ENCODE measurements around the gene EFNB3.

The EFNB3 gene

DNA sequence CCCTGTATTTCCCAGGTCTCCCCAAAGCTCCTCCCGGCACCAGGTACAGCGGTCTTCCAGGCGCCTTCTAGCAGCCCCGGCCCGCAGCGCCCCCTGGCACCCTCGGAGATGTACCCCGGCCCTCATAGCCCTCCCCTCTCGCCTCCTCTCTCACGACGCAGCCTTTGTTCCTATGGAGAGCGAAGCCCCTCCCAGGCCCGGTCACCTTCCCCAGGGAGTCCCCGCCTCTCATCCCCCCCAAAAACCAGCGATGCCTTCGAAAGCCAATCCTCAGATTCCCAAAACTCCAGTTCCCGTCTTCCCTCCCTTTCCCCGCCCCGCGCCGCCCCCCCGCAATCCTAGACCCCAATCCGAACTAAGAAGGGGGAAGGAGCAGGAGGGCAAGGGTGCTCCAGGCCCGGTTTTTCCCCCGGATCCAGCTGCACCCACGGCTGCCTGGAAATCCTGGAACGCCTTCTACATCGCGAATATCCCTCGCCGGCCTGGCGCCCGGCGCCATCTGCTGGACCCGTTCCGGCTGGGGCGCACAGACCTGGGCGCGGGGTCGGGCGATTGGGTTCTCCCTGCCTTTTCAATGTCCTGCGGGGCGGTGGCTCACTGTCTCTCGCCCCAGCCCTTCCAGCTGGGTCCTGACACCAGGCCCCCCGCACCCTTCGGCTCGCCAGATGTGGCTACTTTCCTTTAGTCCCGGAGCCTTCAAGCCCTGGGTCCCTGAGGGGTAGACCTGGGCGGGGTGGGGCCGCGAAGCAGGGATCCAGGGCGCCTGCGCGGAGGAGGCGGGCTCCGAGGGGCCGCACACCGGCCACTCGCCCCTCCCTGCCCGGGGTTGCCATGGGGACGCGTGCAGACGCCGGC lies 12.1 kb downstream of the EFNB3 start, which contains the start of gene DNAH2:
DNAH2 (plus strand) TSS at position 844 of the 855 bp plus-strand sequence. CDS start 1,991 bp downstream, outside the sequence.
- DNase-seq (ENCODE audit: low spot score) = peak; percentile 91
- no peak for FAIRE-seq

DNA sequence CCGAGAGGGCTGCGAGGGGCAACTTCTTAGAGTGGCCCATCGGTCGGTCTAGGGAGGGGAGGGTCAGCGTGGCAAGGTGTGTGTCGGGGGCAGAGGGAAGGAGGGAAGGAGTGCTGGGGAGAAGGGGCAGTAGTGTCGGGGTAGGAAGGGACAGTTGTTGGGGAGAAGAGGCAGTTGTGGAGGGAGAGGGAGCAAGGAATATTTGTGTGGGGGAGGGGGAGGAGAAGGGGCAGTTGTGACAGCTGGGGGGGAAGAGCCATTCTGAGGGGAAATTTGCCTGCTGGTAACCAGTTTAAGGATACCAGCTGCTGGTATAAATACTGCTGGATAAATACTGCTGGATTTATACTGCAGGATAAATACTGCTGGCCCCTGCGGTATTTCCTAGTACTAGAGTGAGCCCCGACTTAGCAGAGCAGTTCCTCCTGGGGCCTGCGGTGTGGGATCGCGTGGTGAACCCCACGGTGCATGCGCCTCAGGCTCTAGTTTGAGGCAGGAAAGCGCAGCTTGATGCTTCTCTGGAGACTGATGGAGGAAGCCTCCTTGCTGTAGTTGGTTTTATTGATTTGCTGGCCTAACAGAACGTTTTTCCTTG lies 12.9 kb downstream of the EFNB3 start:
- DNase-seq (ENCODE audit: low spot score) (no peak), FAIRE-seq (no peak)

DNA sequence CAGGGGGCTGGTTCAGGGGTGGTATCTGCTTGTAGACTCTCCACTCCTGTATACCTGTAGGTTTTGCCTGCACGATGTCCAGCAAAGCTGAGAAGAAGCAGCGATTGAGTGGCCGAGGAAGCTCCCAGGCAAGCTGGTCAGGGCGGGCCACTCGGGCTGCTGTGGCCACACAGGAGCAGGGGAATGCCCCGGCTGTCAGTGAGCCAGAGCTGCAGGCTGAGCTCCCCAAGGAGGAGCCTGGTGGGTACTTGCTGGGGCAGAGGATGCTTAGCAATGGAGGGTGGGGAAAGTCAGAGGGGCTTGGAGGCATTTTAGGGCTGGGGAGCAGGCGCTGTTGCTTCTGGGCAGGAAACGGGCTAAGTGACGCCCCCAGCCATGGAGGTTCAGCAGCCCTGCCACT lies 14.7 kb downstream of the EFNB3 start:
- FAIRE-seq (no peak), DNase-seq (ENCODE audit: low spot score) (no peak)

DNA sequence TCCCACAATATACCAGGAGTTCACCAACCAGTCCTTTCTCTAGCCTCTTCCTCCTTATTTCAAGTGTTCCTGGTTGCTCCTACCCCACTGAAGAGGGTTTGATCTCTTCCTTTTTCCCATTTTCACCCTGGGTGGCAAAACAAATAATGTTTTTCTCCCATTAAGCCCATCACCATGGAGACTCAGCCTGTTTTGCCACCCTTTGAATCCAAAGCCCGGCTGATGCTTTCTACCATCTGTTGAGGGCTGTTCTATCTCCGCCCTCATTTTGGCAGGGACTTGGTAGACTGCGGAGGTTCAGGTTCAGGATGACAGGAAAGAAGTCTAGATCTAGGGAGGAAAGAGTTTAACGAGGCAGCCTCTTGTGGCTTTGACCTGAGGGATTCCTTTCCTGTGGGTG lies 15.1 kb downstream of the EFNB3 start:
- no peak for DNase-seq (ENCODE audit: low spot score)
- no peak for FAIRE-seq

DNA sequence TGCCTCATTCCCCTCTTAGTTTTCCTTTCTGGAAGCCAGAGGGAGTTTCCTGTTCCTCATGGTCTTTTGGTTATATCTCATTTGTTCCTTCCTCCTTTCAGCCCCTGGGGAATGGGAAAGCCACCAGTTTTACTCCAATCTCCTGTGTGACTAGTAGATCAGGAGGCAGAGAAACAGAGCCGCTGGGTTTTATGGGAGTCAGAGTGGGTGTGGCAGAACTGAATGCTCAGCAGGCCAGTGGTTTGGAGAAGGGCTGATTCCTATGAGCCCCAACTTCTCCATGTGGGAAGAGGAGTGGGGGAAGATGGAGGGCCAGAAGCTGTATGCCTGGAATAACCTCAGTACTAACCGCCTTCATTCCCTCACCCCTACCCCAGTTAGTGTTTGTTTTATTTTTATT lies 16.6 kb downstream of the EFNB3 start:
- no peak for FAIRE-seq
- DNase-seq (ENCODE audit: low spot score) = no peak

DNA sequence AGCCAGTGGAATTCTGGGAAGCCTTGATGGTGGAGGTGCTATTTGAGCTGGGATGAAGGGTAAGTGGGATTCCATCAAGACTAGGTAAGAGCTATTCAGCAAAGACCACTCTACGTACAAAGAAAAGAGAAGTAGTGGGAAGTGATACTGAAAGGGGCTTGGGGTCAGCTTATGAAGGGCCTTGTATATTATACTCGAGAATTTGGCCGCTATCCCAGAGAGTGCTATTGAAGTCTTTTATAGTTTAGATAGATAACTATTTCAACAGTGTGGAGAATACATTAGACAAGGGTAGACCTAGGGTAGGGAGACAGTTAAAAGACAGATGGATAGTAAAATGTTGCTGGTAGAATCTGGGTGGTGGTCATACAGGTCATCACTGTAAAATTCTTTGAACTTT lies 22.9 kb downstream of the EFNB3 start:
- no peak for DNase-seq (ENCODE audit: low spot score)
- no peak for FAIRE-seq

DNA sequence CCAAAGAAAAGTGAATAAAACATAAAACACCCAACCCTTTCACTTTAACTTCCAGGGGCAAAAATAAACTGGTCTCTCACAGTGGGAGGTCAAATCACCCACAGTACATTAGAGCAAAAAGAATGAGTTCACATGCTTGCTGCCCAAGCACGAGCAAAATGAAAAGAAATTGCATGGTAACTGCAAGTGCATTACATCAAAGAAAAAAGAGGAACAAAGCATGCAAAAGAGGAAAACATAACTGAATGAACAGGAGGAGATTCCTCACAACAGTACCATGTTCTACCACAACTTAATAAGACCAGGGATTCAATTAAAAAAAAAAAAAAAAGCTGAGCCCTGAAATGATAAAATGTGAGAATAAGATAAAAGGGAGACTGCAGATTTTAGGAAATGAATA lies 24.8 kb downstream of the EFNB3 start:
- no peak for FAIRE-seq
- DNase-seq (ENCODE audit: low spot score) = no peak

DNA sequence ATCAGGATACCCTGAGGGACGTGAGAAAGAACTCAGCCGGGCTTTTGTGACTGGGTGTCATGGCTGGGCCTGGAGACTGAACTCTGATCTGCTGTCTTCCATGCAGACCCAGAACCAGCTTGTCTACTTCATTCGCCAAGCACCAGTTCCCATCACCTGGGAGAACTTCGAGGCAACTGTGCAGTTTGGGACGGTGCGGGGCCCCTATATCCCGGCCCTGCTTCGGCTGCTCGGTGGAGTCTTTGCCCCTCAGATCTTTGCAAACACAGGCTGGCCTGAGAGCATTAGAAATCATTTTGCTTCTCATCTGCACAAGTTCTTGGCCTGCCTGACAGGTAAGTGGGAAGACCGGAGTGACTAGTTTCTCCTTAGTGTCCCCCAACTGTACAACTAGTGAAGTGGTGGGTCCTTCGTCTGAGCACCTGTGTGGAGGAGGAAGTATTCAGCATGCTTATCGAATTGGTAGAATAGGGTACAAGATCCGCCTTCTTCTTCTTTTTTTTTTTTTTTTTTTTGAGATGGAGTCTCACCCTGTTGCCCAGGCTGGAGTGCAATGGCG lies 28.1 kb downstream of the EFNB3 start:
- FAIRE-seq (no peak), DNase-seq (ENCODE audit: low spot score) (no peak)

DNA sequence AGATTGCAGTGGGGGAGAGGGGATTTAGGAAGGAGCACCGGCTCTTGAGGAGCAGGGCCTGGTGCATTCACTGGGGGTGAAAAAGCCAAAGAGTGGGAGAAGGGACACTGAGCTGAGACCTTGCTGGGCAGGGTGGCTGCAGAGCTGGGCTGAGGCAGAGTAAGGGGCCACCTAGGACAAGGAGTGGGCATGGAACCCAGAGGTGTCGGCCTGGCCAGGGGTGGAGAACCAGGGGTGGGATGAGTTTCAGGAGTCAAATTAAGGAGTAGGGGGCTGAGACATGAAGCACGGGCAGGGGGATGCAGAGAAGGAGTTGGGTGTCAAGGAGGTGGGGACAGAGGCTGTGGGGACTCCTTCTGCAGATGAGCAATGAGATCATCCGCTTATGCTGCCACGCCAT lies 32.6 kb downstream of the EFNB3 start:
- FAIRE-seq (no peak), DNase-seq (ENCODE audit: low spot score) (no peak)

DNA sequence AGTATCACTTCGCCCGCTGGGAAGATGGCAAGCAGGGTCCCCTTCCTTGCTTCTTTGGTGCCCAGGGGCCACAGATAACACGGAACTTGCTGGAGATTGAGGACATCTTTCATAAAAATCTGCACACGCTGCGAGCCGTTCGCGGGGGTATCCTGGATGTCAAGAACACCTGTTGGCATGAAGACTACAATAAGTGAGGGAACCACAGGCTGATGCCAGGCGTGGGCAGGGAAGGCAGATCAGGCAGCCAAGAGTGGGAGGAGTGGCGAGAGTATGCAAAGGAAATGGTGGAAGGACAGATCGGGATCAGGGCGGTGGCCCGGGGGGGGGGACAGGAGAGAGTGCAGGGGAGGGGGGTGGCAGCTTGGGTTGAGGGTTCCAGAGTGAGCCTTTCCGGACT lies 34.7 kb downstream of the EFNB3 start:
- no peak for DNase-seq (ENCODE audit: low spot score)
- no peak for FAIRE-seq

DNA sequence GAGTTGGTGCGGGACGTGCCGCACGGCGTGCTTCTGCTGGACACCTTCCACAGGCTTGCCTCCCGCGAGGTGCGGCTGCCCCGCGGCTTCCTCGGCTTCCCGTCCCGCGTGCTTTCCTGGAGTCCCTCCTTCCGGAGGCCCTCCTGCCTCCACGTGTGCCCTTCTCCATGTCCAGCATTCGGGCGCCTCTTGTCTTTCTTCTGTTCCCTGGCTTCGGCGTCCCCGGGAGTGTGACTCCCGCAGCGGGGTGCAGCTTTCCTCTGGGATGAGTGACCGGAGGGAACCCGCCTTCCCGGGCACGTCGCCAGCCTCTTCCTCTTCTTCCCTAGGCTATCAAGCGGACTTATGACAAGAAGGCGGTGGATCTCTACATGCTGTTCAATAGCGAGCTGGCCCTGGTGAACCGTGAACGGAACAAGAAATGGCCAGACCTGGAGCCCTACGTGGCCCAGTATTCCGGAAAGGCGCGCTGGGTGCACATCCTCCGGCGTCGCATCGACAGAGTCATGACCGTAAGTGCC lies 35.5 kb downstream of the EFNB3 start:
- FAIRE-seq = no peak
- DNase-seq (ENCODE audit: low spot score) = no peak

DNA sequence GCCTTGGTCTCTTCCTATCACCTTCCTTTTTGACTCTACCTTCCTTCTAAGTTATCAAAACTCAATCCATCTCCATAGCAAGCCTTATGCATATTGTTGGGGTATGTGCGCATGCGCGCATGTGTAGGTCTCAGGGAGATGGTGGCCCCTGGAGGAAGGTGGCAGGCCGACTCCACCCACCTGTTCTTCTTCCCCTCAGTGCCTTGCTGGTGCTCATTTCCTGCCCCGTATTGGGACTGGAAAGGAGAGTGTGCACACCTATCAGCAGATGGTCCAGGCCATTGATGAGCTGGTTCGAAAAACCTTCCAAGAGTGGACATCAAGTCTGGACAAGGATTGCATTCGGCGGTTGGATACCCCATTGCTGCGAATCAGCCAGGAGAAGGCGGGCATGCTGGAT lies 37.7 kb downstream of the EFNB3 start:
- DNase-seq (ENCODE audit: low spot score) (no peak), FAIRE-seq (no peak)

DNA sequence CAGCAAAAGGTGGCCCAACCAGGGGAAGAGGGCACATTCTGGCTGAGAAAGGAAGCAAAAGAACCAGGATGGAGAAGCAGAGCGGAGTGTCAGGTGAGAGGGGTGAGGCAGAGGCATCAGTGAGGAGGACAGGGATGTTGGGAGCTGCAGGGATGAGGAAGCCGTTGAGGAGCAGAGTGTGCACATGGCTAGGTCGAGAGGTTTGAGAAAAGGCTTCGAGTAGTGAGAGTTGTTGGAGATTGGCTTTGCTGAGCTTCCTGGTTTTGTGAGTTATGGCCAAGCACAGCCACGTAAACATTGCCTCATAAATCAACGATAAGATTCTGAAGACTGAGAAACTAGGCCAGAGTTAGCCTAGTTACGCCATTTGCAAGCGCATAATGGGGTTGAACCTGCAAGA lies 39.4 kb downstream of the EFNB3 start:
- FAIRE-seq (no peak), DNase-seq (ENCODE audit: low spot score) (no peak)

DNA sequence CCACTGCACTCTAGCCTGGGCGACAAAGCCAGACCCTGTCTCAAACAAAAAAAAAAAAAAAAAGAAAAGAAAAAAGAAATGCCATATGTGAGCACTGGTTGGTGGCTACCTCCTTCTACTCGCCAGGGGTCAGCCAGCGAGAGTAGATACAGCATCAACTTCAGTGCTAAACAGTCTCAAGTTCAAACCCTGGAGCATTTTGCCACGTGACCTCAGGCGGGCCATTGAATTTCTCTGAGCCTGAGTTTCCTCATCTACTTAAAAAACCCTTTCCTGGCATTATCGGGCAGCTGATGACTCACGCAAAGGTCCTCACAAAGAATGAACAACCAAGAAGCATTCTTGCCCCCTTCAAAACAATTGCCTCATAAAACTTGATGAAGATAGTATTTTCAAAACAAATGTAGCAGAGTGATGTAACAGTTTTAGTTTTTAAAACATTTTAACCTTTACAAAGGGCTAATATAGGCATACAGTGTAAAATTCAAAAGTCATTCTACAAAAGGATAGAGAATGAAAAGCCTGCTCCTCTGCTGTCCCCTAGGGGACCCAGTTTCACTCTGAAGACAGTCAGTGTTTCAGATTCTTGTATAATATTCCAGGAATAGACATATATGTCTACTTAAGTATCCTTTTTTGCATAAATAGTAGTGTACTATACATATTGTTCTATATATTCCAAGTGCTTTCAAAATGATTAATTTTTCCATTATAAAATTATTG lies 40.9 kb downstream of the EFNB3 start:
- DNase-seq (ENCODE audit: low spot score) = peak; percentile 70

DNA sequence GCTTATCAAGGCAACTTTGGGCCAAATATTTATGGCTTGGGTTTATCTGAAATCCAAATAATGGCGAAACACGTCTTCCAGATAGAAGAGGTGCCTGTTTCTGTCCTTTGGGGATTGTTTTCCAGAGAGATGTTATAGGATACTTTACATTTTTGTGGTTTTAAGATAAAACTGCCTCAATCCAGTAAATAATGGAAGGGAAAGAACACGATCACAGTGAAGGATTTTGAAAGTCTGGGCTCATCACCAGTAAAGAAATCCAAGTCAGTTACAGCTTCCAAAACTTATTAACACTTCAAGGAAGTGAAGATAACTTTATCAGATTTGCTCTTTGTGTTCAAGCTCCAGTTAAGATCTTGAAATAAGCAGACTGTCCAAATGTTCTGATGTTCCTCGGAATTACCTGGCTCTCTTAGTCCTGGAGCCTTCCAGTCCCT lies 42.7 kb downstream of the EFNB3 start:
- FAIRE-seq = no peak
- DNase-seq (ENCODE audit: low spot score) = no peak

More for the DNA sequence above, 40.9 kb downstream of the EFNB3 start:
- no peak for FAIRE-seq

DNA sequence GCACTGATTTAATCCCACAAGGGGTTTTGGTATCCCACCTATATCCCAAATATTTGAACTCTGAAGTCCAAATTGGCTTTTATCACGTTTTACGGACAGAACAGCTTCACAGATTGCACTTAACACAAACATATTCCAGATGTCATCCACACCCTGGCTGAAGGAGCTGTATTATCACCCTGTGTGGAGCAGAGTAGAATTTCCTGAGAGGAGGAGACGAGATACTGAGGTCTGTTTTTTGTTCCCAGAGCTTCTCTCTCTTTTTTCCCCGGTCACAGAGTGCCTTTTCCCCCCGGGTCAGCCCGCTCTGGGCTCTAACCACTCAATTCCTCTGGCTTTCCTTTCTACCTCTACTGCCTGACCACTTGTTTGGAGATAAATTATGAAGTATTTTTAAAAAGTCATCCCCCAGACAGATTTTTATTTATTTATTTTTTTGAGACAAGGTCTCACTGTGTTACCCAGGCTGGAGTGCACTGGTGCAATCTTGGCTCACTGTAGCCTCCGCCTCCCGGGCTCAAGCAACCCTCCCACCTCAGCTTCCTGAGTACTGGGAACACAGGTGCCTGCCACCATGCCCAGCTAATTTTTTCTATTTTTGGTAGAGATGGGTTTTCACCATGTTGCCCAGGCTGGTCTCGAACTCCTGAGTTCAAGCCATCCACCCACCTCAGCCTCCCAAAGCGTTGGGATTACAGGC lies 43.2 kb downstream of the EFNB3 start:
- DNase-seq (ENCODE audit: low spot score) (no peak), FAIRE-seq (no peak)

DNA sequence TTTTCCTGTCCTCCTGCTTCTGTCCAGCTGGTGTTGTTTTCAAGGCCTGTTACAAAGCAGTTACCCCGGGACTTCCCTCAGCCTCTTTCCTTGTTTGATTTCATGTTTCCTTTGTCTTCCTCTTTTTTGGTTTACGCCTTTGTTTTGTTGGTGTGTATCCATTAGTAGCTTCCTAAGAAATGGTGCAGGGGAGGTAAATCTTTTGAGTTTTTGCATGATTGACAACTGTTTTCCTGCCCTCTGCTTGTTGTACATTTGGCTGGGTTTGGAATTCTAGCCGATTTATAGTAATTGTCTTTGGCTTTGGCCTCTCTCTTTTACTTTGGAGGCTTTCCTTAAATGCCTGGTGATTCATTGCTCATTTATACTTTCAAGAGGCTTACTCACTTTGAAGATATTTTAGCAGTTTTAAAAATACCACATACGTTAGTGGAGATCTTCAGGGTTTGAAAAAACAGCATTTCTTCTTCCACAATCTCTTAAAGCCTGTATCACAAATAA lies 45.4 kb downstream of the EFNB3 start:
- FAIRE-seq (no peak), DNase-seq (ENCODE audit: low spot score) (peak; percentile 46)

DNA sequence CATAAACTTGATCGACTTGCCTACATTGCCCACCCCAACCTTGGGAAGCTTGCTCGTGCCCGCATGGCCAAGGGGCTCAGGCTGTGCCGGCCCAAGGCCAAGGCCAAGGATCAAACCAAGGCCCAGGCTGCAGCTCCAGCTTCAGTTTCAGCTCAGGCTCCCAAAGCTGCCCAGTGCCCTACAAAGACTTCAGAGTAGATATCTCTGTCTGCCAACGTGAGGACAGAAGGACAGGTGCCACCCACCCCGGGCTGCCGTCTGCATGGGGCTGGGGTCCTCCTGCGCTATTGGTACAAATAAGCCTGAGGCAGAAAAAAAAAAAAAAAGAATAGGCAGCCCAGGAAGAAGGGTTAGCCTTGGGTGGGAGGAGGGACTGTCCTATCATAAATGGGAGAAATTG lies 49.7 kb downstream of the EFNB3 start:
- FAIRE-seq = no peak

DNA sequence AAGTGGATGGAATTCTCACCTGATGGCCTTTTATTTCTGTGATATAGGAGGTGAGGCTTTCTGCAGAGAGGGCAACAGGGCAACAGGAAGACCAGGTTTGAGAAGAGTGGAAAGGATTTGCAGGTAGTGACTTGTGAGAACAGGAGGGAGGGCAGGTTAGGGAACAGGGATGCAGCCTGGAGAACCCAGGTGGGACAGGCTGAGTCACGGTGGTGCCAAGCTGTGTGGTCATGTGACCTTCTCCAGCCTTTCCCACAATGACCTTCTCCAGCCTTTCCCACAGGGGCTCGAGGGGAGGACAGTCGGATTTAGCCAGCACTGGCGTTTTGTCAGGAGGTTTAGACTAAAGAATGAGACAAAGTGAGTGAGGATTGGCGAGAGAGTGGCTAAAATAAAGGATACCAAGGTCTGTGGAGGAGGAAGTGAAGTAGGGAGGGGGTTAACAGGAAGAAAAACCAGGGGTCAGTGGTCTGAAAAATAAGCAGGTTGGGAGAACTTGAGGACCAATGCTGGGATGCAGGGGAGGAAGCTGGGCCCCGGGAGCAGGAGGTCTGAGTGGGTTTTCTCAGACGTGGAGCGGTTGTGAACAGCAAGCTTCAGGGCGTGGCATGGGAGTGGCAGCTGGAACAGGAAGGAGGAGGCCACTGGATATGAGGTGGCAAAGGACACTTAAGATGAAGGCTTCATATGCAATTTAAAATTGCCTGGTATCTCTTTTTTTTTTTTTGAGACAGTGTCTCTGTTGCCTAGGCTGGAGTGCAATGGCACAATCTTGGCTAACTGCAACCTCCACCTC lies 50.3 kb downstream of the EFNB3 start:
- no peak for DNase-seq (ENCODE audit: low spot score)
- no peak for FAIRE-seq

More for the DNA sequence above, 49.7 kb downstream of the EFNB3 start:
- no peak for DNase-seq (ENCODE audit: low spot score)

DNA sequence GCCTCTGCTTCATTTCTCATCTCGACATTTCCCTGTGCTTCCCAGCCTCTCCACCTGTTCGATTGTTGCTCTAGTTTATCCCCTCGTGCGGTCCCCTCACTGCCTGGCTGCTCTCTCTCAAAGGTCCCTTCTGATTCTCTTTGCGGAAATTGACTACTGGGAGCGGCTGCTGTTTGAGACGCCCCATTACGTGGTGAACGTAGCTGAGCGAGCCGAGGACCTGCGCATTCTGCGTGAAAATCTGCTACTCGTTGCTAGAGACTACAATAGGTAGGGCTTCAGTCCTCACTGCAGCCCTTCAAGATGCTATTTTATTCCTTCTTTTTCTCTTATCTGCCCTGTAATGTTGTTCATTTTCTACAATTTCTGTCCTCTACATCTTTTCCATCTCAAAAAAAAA lies 52.0 kb downstream of the EFNB3 start:
- DNase-seq (ENCODE audit: low spot score) = no peak
- no peak for FAIRE-seq
